Activated CD8-positive, alpha-beta memory T cell treated with anti-CD3 and anti-CD28 coated beads, Interleukin-2, amount 50 U/mL, for 1 hour (primary cell): ENCODE results near the gene MSANTD2.

Experiments used
- DNase-seq: peaks from one replicate; pipeline ENCODE4 v3.0.0-alpha.2; 2020; ENCODE audit errors: extremely low read depth

MSANTD2 gene

GRCh38 chr11:124753205-124753604, 47.0 kb downstream of the MSANTD2 start:
- no peak for DNase-seq

- DNase-seq = no peak
Measured at GRCh38 chr11:124752471-124753102, 47.6 kb downstream of the MSANTD2 start.

GRCh38 chr11:124751741-124752470, 48.3 kb downstream of the MSANTD2 start, which contains the start of gene VSIG2:
Gene VSIG2 (minus strand): TSS chr11:124752255. CDS start chr11:124752137, 118 bp downstream.
- no peak for DNase-seq

- no peak for DNase-seq
Measured at GRCh38 chr11:124751391-124751740, 48.8 kb downstream of the MSANTD2 start.

DNA sequence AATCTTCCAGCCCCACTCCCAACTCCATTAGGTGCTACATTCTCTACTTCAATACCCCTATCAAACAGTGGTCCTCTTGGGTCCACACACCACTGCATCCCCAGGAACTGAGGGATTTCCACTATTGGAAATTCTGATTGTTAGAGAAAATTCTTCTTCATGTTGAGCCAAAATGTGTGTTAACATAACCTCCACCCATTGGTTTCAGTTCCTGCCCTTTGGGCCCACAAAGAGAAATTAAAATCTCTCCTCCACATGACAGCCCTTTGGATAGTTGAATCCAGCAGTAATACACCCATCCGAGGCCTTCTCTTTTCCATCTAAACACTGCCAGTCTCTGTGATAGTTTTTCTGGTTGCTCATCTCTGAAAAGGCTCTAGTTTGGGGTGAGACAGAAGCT, 50.3 kb downstream of the MSANTD2 start:
- DNase-seq = no peak

DNA sequence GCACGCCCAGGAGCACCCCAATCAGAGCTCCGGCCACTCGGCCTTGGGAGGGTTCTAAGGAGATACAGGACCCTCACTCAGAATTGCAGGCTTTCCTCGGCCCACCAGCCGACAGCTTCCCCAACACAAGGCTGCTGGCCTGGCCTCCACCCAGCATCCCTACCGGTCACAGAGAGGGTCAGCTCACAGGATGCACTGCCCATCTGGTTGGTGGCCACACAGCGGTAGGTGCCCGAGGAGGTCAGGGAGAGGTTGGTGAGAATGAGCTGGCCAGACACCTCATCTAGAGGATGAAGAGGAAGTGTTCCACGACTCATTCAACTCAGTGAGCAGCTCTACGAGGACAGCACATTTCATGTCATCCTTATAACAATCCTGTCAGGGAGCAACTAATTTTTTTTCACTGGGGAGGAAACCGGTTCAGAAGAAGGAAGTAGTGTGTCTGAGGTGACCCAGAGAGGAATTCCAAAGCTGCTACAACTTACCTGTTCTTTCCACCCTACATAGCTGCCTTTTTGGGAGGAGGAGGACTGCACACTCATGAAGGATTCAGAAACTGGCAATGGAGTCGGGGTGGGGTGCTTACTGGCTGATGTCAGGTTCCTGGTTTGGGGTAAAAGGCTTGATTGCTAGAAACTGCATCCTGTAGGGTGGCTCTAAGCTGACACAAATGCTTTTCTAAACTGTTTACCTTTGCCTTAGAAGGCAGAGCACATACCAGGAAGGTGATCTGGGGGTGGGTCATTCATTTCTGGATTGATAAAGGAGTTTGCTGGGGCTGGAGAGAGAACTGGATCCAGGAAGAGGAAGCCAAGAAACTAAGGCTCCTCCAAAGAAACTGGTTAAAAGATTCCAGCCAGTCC, 51.5 kb downstream of the MSANTD2 start:
- DNase-seq = no peak

DNA sequence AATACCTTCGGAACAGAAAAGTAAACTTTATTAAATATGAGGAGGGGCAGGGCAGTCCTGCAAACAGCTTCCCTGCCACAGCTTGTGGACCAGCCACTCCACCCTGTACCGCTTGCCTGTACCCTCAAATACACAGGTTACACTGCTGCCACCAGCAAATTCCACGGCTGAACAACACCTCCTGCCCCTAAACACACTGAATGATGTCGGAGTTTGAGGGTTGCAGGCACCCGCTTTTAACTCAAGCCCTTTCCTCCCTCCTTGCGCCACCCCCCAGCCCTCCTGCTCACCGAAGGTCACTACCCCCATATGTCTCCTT, 52.1 kb downstream of the MSANTD2 start:
- no peak for DNase-seq

GRCh38 chr11:124747406-124748099, 52.7 kb downstream of the MSANTD2 start:
- no peak for DNase-seq

- DNase-seq = peak; percentile 43
Measured at GRCh38 chr11:124746621-124747243, 53.5 kb downstream of the MSANTD2 start.

- DNase-seq = no peak
Measured at GRCh38 chr11:124745835-124746620, 54.2 kb downstream of the MSANTD2 start.

DNA sequence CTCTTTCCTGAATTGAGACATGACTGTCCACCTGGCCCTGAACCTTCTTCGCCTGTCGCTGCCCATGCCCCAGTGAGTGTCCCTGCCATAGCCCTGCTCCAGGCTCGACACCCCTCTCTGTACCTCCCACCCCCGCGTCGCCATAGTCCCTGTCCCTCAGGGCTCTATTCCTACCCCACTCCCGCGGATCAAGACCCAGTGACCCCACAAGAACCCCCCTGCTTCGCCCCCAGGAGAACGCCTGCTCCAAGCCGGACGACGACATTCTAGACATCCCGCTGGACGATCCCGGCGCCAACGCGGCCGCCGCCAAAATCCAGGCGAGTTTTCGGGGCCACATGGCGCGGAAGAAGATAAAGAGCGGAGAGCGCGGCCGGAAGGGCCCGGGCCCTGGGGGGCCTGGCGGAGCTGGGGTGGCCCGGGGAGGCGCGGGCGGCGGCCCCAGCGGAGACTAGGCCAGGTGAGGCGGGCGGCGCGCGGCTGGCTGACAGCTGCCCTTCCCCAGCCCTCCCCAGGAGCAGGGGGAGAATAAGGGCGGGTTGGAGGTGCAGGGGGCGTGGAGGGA, 54.9 kb downstream of the MSANTD2 start:
- DNase-seq = no peak

GRCh38 chr11:124743050-124743449, 57.2 kb downstream of the MSANTD2 start:
- no peak for DNase-seq

GRCh38 chr11:124742555-124742954, 57.7 kb downstream of the MSANTD2 start:
- no peak for DNase-seq

DNA sequence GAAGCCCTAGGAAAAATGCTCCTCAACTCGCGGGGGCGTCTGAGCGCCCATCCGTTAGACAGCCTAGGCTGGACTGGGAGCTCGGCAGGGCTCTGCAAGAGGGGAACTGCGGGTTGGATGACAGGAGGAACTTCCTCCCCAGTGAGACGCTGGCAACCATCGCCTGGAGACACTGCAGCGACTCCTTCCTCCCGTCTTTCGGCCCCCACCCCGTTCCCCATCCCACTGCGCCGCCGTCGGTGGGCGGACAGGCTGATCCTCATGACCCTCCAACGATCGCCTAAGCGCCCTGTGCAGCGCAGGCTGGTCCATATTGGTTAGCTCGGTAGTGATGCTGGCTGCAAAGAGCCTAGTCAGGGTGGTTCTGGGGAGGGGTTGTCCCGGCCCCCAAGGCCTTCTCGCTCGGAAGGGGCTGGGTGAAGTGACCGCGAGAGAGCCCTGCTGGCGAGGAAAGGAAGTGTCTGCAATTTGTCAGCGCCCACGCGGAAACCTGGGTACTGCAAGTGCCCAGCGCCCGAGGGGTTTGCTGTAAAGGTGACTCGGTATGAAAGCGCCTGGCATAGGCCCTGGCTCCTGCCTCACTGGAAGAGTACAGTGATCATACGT, 59.8 kb downstream of the MSANTD2 start:
- DNase-seq = no peak

GRCh38 chr11:124739479-124740276, 60.5 kb downstream of the MSANTD2 start, which contains the start of gene NRGN:
Gene NRGN (plus strand): TSS chr11:124739942. CDS start chr11:124740085, 143 bp downstream.
- peak; percentile 61 for DNase-seq

GRCh38 chr11:124738713-124739478, 61.3 kb downstream of the MSANTD2 start:
- DNase-seq = no peak

DNA sequence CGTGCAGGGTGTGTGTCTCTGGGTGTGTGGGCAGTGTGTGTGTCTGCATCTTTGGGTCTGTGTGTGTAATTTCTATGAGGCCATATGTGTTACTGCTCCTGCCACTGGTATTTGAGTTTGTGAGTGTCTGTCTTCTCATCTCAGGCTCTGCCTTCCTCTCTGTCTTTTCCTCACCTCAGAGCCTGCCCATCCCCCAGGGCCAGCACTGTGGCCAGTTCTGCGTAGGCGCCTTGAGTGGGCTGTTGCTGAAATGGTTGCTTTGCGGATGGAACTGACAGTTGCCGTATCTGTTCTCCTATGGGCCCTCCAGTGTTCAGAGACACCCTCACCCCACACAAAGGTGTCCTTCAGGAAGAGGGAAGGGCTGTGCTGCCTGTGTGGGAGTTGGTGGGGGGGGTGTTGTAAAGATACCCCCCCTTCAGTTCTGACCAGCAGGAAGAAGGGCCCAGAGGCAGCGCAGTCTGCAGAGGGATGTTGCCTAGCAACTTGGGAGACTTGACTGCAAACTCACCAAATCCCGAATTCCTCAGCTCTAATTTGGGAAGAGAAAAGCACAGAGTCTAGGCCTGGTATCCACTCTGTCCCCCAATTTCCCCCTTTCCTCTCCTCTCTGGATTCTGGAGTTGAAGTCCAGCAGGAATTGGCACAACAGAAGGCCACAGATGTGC, 62.4 kb downstream of the MSANTD2 start:
- no peak for DNase-seq

GRCh38 chr11:124736736-124737135, 63.5 kb downstream of the MSANTD2 start:
- no peak for DNase-seq
